Activated CD8-positive, alpha-beta memory T cell treated with anti-CD3 and anti-CD28 coated beads, Interleukin-2, amount 50 U/mL, for 48 hours (primary cell): Measurements from ENCODE around the gene CCDC43.
"Not testable (repeated sequence)": the region's sequence is repeated elsewhere in the genome, so short reads cannot be mapped to it uniquely, and the experiment has no call there.

Experiments
- DNase-seq: peaks from one replicate; pipeline ENCODE4 v3.0.0-alpha.2; 2020

The CCDC43 gene, protein sequence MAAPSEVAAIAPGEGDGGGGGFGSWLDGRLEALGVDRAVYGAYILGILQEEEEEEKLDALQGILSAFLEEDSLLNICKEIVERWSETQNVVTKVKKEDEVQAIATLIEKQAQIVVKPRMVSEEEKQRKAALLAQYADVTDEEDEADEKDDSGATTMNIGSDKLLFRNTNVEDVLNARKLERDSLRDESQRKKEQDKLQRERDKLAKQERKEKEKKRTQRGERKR

DNA sequence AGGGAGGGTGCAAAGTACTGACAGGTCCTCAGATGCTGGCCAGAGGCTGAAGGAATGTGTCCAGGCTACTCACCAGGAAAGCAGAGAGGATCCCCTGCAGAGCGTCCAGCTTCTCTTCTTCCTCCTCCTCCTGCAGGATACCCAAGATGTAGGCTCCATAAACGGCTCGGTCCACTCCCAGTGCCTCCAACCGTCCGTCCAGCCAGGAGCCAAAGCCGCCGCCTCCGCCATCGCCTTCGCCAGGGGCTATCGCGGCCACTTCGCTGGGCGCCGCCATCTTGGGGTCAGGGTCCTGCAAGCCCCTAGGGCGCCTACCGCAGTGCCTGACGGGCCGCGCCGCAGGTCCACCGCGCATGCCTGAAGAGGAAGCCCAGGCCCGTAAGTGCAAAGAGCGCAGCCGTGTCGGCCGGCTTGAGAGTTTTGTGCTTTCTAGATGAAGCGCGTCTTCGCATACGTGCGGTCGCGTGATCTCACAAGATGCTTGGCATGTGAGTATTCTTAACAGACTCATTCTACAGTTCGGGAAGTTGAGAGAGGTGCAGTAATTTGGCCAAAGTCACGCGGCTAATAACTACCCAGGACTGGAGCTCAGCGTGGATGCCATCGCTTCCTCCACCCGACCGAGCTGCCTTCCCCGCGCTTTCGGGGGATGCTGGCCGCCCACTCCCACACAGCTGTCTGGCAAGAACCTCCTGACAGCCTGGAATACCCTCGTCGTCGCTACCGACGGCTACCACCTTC is at the start of gene CCDC43:
CCDC43 (minus strand) TSS at position 300 of the 741 bp plus-strand sequence; CDS start at position 277, 23 bp downstream.
- peak; percentile 96 for DNase-seq

DNA sequence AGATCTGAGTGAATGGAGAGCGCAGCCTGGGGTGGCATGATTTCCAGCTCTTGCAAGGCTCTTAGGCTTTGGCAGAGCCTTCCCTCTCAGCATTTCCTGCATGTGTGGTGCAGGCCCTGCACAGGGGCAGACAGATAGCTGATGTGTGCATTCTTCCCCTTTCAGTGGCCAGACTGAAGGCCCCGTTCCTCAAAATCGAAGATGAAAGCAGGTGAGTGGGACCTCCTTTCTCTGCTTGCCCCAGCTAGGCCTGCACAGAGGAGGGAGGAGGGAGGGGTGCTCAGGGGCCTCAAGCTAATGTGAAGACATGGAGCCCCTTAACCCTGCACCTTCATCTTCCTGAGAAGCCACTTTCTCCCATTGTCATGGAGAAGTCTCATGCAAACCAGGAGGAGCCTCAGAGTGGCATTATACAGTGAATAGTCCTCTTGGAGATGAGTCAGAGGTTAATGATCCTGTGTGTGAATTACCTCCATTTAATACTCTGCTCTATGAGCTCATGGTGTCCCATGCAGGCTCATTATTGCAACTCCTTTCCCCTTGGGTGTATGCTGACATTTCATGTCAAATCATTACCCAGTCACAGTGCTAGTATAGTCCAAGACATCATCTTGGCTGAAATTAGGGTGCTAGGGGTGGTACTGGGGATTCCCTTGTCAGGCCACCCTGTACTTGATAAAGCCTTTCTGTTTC is 48.8 kb upstream of the CCDC43 start:
- no peak for DNase-seq

DNA sequence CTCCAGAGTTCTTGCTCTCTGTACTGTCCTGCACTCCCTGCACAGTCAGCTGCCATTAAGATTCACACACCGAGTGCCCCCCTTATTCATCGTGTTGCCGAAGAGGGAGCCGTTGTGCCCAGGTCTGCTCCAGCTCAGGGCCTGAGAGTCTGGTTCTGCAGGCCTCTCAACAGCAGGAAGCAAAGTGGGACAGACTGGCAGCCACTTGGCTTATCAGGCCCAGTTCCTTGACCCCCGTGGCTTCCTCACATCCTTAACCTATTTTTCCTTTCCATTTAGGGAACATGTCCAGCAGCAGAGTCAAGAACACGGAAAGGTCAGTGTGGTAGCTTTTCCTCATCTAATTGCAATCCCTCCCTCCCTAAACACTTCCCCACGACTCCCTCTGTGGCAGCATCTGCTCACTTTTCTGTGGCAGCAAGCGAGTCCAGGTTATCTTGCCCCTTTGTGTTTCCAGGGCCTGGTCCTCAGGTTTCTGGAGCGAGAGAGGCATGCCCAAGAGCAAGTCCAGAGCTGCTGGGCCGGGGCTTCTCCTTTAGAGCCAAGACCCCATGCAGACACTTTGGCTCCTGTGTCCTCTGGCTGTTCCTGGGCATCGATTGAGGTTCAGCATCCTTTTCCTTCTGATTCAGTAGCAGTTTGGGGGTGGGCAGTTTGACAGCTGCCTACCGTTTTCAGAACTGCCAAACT is 47.1 kb upstream of the CCDC43 start:
- no peak for DNase-seq

DNA sequence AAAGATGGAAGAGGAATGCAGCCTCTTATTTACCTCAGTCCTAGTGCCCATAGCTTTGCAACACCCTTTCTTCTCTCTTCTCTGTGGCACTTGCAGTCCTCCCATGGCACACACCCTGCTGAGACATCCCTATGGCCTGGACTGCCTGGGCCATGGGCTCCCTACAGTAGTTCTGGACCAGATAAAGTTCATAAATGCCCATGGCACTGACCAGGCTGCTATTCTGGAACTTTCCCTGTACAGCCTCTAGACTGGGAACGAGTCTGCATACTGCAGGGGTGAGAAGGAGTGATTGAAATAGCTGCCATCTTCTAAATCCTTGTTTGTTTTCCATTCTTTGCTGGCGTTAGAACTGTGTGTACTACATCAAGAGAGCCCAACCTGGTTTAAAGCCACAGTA is 44.7 kb upstream of the CCDC43 start:
- no peak for DNase-seq

DNA sequence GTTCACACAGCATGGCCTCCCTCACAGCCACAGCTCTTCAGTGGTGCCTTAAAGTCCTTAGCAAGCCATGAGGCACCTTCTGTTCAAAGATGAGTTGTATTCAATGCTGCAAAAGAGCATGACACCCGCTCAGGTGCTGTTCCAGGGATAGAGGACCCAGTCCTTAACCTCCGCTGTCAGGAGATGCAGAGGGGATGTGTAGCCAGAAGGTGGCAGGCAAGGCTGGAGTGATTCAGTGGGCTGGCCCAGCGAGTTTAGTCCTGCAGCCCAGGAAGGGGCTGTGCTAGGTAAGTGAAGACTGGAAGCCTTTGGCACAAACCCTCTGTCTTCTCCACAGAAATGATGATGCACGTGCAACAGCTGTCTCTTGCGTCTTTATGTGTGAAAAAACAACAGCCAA is 44.2 kb upstream of the CCDC43 start:
- no peak for DNase-seq

DNA sequence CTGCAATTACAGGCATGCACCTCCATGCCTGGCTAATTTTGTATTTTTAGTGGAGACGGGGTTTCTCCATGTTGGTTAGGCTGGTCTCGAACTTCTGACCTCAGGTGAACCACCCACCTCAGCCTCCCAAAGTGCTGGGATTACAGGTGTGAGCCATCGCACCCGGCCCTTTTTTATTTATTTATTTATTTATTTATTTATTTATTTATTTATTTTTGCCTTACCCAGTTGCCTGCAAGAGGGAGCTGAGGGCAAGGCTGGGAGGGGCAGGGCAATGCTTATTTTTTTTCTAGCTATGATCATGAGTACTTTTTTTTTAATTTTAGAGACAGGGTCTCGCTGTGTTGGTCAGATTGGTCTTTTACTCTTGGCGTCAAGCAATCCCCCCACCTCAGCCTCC is 36.5 kb upstream of the CCDC43 start:
- DNase-seq = not testable (repeated sequence)

DNA sequence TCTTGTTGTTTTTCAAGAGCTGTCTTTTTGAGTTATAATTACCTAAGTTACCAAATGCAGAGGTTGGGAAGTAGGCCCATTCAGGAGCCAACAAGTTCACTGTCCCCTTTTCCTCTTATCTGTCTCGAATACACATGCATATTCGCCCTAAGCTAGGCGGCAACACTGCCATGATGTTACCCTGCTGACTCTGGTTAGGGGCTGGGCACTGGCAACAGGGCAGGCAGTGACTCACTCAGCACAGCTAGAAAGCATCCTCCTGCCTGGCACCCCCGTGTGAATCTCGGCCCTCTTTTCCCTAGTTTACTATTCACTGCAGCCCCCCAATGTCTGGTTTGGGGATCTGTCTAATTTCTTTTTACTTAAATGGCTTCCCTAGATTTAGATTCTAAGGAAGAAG is 32.7 kb upstream of the CCDC43 start:
- DNase-seq = no peak

DNA sequence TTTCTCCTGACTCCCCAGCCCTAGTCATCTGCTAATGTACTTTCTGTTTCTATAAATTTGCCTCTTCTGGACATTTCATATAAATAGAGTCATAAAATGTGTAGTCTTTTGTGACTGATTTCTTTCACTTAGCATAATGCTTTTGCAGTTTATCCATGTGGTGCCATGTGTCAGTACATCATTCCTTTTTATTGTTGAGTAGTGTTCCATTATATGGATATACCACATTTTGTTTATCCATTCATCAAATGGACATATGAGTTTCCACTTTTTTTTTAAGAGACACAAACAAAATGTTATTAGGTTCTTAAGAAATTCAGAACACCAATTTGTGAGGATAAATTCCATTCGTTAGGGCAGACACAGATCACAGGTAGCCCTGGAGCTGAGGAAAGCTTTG is 29.9 kb upstream of the CCDC43 start:
- DNase-seq = no peak

DNA sequence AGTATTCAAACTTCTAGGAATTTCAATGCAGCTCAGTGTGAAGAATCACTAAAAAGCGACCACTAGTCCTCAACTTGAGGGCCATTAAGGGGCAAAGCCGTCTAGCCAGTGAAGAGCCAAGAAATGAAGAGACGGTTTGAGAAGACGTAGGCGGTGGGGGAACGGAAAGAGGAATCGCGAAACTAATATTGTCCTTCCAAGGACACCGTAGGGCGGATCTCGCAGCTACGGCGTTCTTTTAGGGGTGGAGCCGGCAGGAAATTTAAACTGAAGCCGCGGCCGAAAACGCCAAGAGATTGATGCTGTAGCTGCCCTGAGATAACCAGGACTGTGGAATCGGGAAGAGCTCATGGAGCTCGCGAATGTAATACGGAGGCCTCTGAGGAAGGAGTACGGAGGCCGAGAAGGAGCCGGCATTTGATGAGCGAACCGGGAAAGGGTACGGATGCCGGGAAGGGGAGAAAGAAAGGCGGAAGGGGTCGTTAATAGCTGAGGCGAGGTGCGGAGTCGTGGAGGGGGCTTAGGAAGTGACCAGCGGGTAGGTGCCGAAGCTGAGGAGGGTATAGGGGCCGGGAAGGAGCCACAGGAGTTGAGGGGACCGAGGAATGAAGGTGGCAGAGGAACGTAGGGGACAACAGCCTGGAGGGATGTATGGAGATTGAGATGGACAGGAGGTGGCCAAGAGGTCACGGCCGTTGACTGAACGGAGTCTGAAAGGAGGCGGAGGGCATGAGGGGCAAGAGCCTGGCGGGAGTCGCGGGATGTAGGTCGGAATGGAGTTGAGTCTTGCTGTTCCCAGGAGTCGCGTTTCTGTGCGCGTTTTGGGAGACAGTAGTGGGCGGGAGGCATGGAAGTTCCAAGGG is 19.1 kb upstream of the CCDC43 start, which contains the start of gene DBF4B:
DBF4B (plus strand) TSS at position 265 of the 863 bp plus-strand sequence; CDS start at position 421, 156 bp downstream.
- DNase-seq = peak; percentile 87

DNA sequence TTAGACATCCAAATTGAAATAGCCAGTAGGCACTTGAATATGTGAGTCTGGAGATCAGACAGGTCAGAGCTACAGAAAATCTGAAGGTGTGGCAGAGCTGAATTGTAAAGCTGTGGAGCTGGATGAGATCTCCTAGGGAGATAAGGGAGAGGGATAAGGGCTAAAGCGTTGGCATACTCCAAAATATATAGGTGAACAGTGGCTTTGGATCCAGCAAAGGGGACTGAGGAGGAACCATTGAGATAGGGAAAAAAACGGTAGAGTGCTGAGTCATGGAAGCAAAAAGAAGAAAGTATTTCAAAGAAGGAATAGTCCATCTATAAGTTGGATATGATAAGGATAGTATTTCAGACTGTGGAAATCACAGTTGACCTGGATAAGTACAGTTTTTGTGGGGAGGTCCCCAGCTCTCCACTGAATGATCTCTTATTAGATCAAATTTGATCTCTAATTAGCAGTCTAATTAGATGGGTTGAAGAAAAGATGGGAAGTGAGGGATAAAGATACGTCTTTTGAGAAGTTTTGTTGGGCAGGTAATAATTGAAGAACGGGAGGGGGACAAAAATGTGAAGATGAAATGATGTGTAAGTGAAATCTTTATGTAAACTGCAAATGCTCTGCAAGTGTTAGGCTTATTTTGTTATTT is 18.3 kb upstream of the CCDC43 start:
- no peak for DNase-seq

DNA sequence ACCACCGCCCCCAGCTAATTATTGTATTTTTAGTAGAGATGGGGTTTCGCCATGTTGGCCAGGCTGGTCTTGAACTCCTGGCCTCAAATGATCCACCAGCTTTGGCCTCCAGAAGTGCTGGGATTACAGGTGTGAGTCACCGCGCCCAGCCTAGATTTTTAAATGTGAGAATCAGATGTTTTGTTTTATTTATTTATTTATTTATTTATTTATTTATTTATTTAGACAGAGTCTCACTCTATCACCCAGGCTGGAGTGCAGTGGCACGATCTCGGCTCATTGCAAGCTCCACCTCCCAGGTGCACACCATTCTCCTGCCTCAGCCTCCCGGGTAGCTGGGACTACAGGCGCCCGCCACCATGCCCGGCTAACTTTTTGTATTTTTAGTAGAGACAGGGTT is 10.7 kb upstream of the CCDC43 start:
- DNase-seq = not testable (repeated sequence)

DNA sequence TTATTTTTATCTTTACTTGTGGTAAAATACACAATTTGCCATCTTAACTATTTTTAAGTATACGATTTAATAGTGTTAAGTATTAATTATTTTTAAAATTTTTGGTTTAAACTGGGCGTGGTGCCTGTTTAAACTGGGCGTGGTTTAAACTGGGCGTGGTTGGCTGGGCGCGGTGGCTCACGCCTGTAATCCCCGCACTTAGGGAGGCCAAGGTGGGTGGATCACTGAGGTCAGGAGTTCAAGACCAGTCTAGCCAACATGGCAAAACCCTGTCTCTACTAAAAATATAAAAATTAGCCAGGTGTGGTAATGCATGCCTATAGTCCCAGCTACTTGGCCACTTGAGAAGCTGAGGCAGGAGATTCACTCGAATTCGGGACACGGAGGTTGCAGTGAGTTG is 4.0 kb upstream of the CCDC43 start:
- DNase-seq = no peak

DNA sequence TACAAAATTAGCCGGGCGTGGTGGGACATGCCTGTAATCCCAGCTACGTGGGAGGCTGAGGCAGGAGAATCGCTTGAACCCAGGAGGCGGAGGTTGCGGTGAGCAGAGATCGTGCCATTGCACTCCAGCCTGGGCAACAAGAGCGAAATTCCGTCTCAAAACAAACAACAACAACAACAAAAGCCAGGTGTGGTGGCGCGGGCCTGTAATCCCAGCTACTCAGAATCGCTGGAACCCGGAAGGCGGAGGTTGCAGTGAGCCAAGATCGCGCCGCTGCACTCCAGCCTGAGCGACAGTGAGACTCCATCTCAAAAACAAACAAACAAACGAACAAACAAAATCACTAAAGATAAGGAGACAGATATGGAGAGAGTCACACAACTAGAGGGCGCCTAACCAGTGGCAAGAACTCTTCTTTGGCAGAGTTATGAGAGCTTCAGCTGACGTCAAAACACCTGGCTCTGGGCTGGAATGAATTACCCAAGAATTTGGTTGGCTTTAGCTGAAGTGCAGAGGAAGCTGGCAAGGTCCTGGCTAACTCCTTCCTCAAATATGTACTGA is 1.2 kb upstream of the CCDC43 start:
- not testable (repeated sequence) for DNase-seq

DNA sequence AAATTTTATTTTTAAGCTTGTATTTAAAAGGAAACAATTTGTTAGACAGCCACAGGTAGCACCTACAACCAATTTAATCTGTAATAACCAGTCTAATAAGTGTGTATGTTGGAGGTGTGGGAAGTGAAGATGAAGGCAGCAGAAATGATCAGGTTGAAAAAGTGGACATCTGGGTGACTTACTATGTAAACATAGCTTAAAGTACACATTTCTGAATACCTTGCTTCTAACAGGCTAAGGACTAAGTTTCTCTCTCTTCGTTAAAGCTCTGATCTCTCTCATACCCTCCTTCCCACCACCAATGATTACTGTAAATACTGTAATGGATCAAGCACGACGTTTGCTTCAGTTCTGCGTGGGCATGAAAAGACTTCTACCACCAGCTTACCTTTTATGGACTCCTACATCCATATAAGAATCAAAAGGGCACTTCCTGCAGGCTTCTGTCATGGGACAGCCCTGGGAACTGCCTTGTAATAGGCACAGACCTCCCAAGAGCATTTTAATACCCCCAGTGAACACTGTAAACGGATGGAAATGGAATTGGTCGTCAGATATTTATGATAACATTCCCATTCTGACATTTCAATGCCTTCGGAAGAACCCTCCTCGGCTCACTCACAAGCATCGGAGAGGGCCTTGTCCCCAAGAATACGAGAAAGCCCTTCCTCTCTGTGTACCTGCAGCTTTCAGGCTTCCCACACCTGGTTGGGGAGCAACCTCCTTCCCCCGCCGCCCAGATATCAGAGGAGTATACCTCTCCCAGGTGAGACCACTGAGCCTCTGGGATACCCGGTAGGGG is 700 bp downstream of the CCDC43 start:
- DNase-seq = no peak

DNA sequence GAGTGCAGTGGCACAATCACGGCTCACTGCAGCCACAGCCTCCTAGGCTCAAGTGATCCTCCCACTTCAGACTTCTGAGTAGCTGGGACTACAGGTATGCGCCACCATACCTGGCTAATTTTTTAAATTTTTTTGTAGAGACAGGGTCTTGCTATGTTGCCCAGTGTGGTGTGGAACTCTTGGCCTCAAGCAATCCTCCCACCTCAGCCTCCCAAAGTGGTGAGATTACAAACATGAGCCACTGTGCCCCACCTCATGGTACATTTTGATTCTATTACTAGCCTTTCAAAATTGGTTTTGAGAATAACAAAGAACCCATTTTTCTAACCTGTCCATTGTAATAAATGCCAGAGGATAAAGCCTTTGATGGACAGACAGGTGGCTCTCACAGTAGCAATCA is 1.4 kb downstream of the CCDC43 start:
- no peak for DNase-seq

DNA sequence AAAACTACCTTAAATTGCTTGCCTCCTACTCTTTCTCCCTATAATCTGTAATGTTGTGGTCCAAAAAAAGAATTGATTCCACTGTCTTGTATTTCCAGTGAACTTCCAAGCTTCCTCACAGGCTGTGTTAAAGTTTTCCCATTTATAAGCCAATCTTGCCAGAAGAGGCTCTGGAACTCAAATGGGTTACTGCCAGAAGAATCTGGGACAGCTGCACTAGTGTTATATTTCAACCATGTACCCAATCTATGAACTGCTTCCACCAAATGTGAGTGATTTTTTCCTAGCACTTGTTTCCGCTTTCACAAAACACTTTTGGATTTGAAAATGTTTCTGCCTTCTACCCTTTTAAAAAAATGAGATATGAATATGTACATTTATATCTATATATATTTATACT is 1.8 kb downstream of the CCDC43 start:
- no peak for DNase-seq

DNA sequence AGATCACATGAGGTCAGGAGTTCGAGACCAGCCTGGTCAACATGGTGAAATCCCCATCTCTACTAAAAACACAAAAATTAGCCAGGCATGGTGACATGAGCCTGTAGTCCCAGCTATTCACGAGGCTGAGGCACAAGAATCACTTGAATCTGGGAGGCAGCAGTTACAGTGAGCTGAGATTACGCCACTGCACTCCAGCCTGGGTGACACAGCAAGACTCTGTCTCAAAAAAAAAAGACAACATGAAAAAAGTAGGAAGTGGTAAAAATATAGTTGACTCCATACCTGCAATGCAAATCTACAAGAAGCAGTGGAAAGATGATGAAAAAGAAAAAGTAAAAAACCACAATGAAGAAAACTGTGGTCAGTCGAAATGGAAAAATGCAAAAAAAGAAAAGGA is 6.3 kb downstream of the CCDC43 start:
- DNase-seq = not testable (repeated sequence)

DNA sequence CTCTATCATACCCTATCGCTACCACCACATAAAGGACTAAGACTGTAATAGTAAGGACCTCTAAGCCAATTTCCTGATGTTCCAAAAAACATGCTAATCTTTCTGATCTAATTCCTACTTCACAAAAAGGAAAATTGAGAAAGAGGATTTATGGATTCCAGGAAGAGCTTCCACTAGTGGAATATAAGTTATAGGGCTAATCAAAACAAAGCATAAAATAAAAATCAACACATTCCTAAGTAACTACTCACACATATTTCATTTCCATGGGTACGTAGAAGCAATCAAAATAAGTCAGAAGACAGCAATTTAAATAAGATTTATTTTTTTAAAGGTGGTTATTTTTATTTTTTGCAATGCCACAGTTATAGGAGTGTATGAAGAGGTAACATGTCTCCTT is 12.4 kb downstream of the CCDC43 start:
- DNase-seq = no peak

DNA sequence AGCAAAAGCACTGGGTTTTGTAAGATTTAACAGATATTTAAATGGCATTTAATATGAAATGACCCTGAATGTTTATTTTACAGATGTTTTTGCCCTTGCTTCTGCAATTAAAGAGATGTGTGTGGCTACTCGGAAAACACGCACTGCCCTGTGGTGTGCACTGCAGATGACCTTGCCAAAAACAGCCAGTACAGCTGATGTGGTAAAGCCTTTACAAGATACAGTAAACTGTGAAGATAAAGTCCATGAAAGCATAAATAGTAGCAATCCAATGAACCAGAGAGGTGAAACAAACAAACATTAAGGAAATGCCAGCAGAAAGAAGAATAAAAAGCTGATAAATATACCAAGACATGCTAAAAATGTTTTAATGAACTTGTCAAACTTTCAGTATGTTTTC is 15.7 kb downstream of the CCDC43 start:
- no peak for DNase-seq

DNA sequence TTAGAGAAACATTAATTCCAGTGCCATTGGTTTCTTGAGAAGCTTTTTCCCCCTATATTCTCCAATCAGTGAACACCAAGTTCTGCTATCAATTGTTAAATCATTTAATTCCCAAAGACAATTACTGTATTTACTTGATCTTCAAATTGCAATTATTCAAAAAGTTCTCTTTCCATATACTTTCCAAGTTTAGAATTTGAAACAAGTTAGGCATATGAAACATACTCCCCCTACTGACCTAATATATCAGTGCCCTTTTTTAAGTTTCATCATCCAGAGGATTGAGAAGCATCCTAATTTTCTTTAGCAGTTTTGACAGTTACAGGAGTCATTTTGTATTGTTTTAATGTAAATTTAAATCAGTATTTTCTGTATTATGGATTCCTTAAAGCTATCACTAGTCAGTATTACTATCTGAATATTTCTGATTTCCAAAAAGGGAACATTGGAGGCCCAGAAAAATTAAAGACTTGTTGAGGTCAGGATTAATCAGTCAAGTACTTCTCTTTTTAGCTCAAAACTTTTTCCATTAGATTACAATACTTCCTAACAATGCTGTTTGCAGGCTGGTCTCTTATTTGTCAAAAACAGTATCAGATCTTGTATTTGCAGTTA is 17.0 kb downstream of the CCDC43 start:
- DNase-seq = no peak
